Measurements from ENCODE around the gene C10orf62. TPM values are rescaled to one million over a fixed set of nuclear protein-coding genes. Genes with fewer than 3 reads are reported as not detected.
"Not testable (repeated sequence)": the region's sequence is repeated elsewhere in the genome, so short reads cannot be mapped to it uniquely, and the experiment has no call there.

C10orf62 gene
- total and polyA plus RNA-seq, 2 experiments from 2014 or later = 0.30 TPM; not detected in 1

GRCh38 chr10:97551271-97551670 lies 38.2 kb upstream of the C10orf62 start:
- peaks cover 22% of the 10 kb centered on the region for H3K4me1 ChIP-seq (ENCODE audit: low read depth)
- DNase-seq (ENCODE audit: low read depth in 1 of 2, low spot score in 1 of 2) = peak in 1 of 2 donors; percentile 37
- no peak for TF ChIP-seq CTCF (IDR thresholded peaks at IDR 0.05; ENCODE audit: low read depth, low read length)
- H3K27ac ChIP-seq = no peak overlapping the region
- no peaks in the 10 kb centered on the region for H3K27me3 ChIP-seq
- no peaks in the 10 kb centered on the region for H3K36me3 ChIP-seq
- no peak overlapping the region for H3K4me3 ChIP-seq
- H3K9me3 ChIP-seq (ENCODE audit: low read depth) = no peaks in the 10 kb centered on the region

DNA sequence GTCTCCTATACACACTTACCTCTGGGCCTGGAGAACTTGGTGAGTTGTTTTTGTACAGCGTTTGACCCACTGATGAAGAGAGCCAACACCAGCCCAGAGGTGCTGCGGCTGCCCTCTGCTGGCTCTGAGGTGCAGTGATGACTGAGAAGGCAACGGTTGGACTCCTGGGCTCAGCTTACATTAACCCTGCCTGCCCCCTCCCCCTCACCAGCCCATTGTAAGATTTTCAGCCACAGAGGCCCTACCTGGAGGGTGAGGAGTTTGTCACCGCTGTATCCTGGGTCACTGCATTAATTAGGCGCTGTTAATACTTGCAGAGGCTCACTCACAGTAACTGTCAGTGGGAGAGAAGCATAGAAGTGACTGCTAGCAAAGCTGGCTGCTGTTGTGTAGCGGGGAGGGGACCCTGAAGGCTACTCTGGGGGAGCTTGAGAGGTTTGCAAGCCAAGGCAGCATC lies 35.9 kb upstream of the C10orf62 start:
- Histone ChIP-seq H3K27me3 (no peaks in the 10 kb centered on the region), H3K9me3 (ENCODE audit: low read depth) (no peaks in the 10 kb centered on the region), H3K4me3 (no peak overlapping the region), H3K4me1 (ENCODE audit: low read depth) (peaks cover 22% of the 10 kb centered on the region), H3K27ac (no peak overlapping the region), H3K36me3 (no peaks in the 10 kb centered on the region)
- peak; percentile 77 to 80 for DNase-seq (ENCODE audit: low read depth in 1 of 2, low spot score in 1 of 2)
- peak; percentile 94 for TF ChIP-seq CTCF (IDR thresholded peaks at IDR 0.05; ENCODE audit: low read depth, low read length)

- H3K27me3 ChIP-seq; H3K9me3 ChIP-seq (ENCODE audit: low read depth); H3K36me3 ChIP-seq; H3K4me3 ChIP-seq; DNase-seq (ENCODE audit: low read depth in 1 of 2, low spot score in 1 of 2); H3K27ac ChIP-seq: not testable (repeated sequence)
- peaks cover 22% of the 10 kb centered on the region for H3K4me1 ChIP-seq (ENCODE audit: low read depth)
Measured at GRCh38 chr10:97554336-97554735, 35.2 kb upstream of the C10orf62 start.

GRCh38 chr10:97555541-97555940 lies 34.0 kb upstream of the C10orf62 start:
- peaks cover 10% of the 10 kb centered on the region for H3K4me1 ChIP-seq (ENCODE audit: low read depth)
- H3K27me3 ChIP-seq; DNase-seq (ENCODE audit: low read depth in 1 of 2, low spot score in 1 of 2); H3K9me3 ChIP-seq (ENCODE audit: low read depth); H3K36me3 ChIP-seq; H3K4me3 ChIP-seq; H3K27ac ChIP-seq: not testable (repeated sequence)

GRCh38 chr10:97560731-97561381 lies 28.7 kb upstream of the C10orf62 start:
- H3K27me3 ChIP-seq; DNase-seq (ENCODE audit: low read depth in 1 of 2, low spot score in 1 of 2); H3K27ac ChIP-seq; H3K4me3 ChIP-seq; H3K36me3 ChIP-seq; H3K4me1 ChIP-seq (ENCODE audit: low read depth); H3K9me3 ChIP-seq (ENCODE audit: low read depth): not testable (repeated sequence)

GRCh38 chr10:97561386-97562077 lies 28.0 kb upstream of the C10orf62 start:
- H3K4me3 ChIP-seq; H3K36me3 ChIP-seq; H3K27me3 ChIP-seq; DNase-seq (ENCODE audit: low read depth in 1 of 2, low spot score in 1 of 2); H3K27ac ChIP-seq; H3K9me3 ChIP-seq (ENCODE audit: low read depth); H3K4me1 ChIP-seq (ENCODE audit: low read depth): not testable (repeated sequence)

DNA sequence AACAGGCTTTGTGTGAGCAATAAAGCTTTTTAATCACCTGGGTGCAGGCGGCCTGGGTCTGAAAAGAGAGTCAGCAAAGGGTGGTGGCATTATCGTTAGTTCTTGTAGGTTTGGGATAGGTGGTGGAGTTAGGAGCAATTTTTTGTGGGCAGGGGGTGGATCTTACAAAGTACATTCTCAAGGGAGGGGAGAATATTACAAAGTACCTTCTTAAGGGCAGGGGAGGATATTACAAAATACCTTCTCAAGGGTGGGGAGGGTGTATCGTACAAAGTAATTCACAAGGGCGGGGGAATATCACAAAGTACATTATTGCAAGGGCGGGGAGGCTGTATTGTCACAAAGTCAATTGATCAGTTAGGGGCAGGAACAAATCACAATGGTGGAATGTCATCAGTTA lies 27.2 kb upstream of the C10orf62 start:
- H3K9me3 ChIP-seq (ENCODE audit: low read depth); H3K27me3 ChIP-seq; DNase-seq (ENCODE audit: low read depth in 1 of 2, low spot score in 1 of 2); H3K27ac ChIP-seq; H3K36me3 ChIP-seq; H3K4me1 ChIP-seq (ENCODE audit: low read depth); H3K4me3 ChIP-seq: not testable (repeated sequence)

DNA sequence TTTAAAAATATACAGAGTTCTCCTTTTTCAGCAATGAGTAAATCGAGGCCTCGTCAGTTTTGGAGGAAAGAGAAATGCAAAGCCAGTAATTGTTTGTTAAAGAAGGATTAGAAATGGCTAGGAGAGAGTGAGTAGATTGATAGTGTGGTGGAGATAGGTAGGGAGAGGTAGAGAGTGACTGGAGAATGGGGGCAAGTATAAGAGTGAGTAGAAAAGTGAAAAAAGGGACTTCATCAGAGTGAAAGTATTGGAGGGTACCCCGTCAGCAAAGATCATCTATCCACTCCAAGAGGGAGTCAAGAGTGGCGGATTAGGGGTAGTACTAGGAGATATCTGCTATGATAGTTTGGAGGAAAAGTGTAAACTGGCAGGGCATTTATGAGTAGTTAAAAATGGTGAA lies 26.2 kb upstream of the C10orf62 start:
- H3K9me3 ChIP-seq (ENCODE audit: low read depth) = no peaks in the 10 kb centered on the region
- no peaks in the 10 kb centered on the region for H3K36me3 ChIP-seq
- no peaks in the 10 kb centered on the region for H3K27me3 ChIP-seq
- TF ChIP-seq CTCF (IDR thresholded peaks at IDR 0.05; ENCODE audit: low read depth, low read length) = no peak
- DNase-seq (ENCODE audit: low read depth in 1 of 2, low spot score in 1 of 2) = no peak
- H3K27ac ChIP-seq = no peak overlapping the region
- no peak overlapping the region for H3K4me3 ChIP-seq
- no peaks in the 10 kb centered on the region for H3K4me1 ChIP-seq (ENCODE audit: low read depth)

All from cardiac muscle cell (in vitro differentiated cells and primary cell).